OCI-LY1 (cell line): ENCODE measurements around the gene DNAH17.

ENCODE experiments used
- H2AFZ ChIP-seq: fragments of 200-600 bp; sonication (generic), shearing (Covaris generic); 2 replicates; pipeline ENCODE4 v1.6.0; 2014; ENCODE audit warnings: antibody characterized with exemption, mild to moderate bottlenecking, low read length
- H3F3A ChIP-seq: fragments of 200-600 bp; sonication (generic), shearing (Covaris generic); 2 replicates; pipeline ENCODE4 v1.6.0; 2014; ENCODE audit warnings: mild to moderate bottlenecking, antibody characterized with exemption, low read length, moderate library complexity; ENCODE audit not compliant: insufficient read depth
- H3K27ac ChIP-seq: fragments of 200-600 bp; sonication (generic); 2 replicates; pipeline ENCODE4 v1.5.1; 2014; ENCODE audit warnings: low read length, mixed run types, mild to moderate bottlenecking, low read depth; ENCODE audit not compliant: poor library complexity, severe bottlenecking
- H3K27me3 ChIP-seq: fragments of 200-600 bp; sonication (generic); 2 replicates; pipeline ENCODE4 v1.6.0; 2014; ENCODE audit warnings: antibody characterized with exemption, mild to moderate bottlenecking, low read length, moderate library complexity; ENCODE audit not compliant: insufficient read depth
- H3K36me3 ChIP-seq: fragments of 200-600 bp; sonication (generic); 2 replicates; pipeline ENCODE4 v1.6.1; 2014; ENCODE audit warnings: mild to moderate bottlenecking, antibody characterized with exemption, low read length, moderate library complexity, mixed read lengths; ENCODE audit not compliant: insufficient read depth
- H3K4me1 ChIP-seq: fragments of 200-600 bp; sonication (generic); 2 replicates; pipeline ENCODE4 v1.5.1; 2014; ENCODE audit warnings: mild to moderate bottlenecking, low read length, moderate library complexity; ENCODE audit not compliant: insufficient read depth, severe bottlenecking
- H3K4me2 ChIP-seq: fragments of 200-600 bp; sonication (generic), shearing (Covaris generic); 2 replicates; pipeline ENCODE4 v1.6.1; 2014; ENCODE audit warnings: low read length
- H3K4me3 ChIP-seq: fragments of 200-600 bp; sonication (generic); 2 replicates; pipeline ENCODE4 v1.5.1; 2014; ENCODE audit warnings: low read length, low read depth, mild to moderate bottlenecking, mixed read lengths; ENCODE audit not compliant: poor library complexity, severe bottlenecking
- H3K79me2 ChIP-seq: fragments of 200-600 bp; shearing (Covaris generic); 2 replicates; pipeline ENCODE4 v1.6.1; 2016; ENCODE audit warnings: mixed run types, low read length, mixed read lengths; ENCODE audit not compliant: insufficient read depth
- H3K9ac ChIP-seq: fragments of 200-600 bp; sonication (generic), shearing (Covaris generic); 2 replicates; pipeline ENCODE4 v1.6.1; 2014; ENCODE audit warnings: mild to moderate bottlenecking, low read length, mixed read lengths
- H3K9me2 ChIP-seq: fragments of 200-600 bp; sonication (generic), shearing (Covaris generic); 2 replicates; pipeline ENCODE4 v1.6.1; 2014; ENCODE audit warnings: low read depth, mild to moderate bottlenecking, low read length, mixed read lengths
- H3K9me3 ChIP-seq: fragments of 200-600 bp; shearing (Covaris generic); 2 replicates; pipeline ENCODE4 v1.6.1; 2014; ENCODE audit warnings: low read length, mixed read lengths
- H4K20me1 ChIP-seq: fragments of 200-600 bp; sonication (generic), shearing (Covaris generic); 2 replicates; pipeline ENCODE4 v1.6.0; 2016; ENCODE audit warnings: mild to moderate bottlenecking, low read length; ENCODE audit not compliant: insufficient read depth
- CTCF ChIP-seq: fragments of 200-600 bp; sonication (generic), shearing (Covaris generic); IDR thresholded peaks from 2 replicates; pipeline ENCODE4 v1.5.1; 2017; ENCODE audit warnings: mild to moderate bottlenecking, antibody characterized with exemption, low read length, moderate library complexity, mixed read lengths
- EZH2 ChIP-seq: fragments of 200-600 bp; sonication (generic), shearing (Covaris generic); IDR thresholded peaks from 2 replicates; pipeline ENCODE4 v1.8.0; 2017; ENCODE audit warnings: borderline replicate concordance, mixed run types, mild to moderate bottlenecking, antibody characterized with exemption, low read length, moderate library complexity, mixed read lengths

DNAH17 gene

GRCh38 chr17:78428025-78428575, 149.1 kb downstream of the DNAH17 start:
- H2AFZ ChIP-seq: no peak overlapping the region
- H3K9ac ChIP-seq: no peak overlapping the region
- H3K27me3 ChIP-seq: no peaks in the 10 kb centered on the region
- H3K79me2 ChIP-seq: no peaks in the 10 kb centered on the region
- no peaks in the 10 kb centered on the region for H4K20me1 ChIP-seq
- H3K4me2 ChIP-seq: no peak overlapping the region
- no peaks in the 10 kb centered on the region for H3K9me2 ChIP-seq
- TF ChIP-seq EZH2 (no peak), CTCF (no peak)
- H3K27ac ChIP-seq: no peak overlapping the region
- peaks cover 19% of the 10 kb centered on the region for H3K36me3 ChIP-seq
- no peak overlapping the region for H3K4me3 ChIP-seq
- no peaks in the 10 kb centered on the region for H3K4me1 ChIP-seq
- no peaks in the 10 kb centered on the region for H3F3A ChIP-seq
- no peaks in the 10 kb centered on the region for H3K9me3 ChIP-seq

- H3K9me3 ChIP-seq: no peaks in the 10 kb centered on the region
- no peak overlapping the region for H2AFZ ChIP-seq
- no peak overlapping the region for H3K4me2 ChIP-seq
- no peak overlapping the region for H3K4me3 ChIP-seq
- no peaks in the 10 kb centered on the region for H3K27me3 ChIP-seq
- H3K4me1 ChIP-seq: no peaks in the 10 kb centered on the region
- H3K9ac ChIP-seq: no peak overlapping the region
- no peaks in the 10 kb centered on the region for H3K9me2 ChIP-seq
- H3K79me2 ChIP-seq: no peaks in the 10 kb centered on the region
- H3F3A ChIP-seq: no peaks in the 10 kb centered on the region
- TF ChIP-seq CTCF (no peak), EZH2 (no peak)
- no peak overlapping the region for H3K27ac ChIP-seq
- peaks cover 19% of the 10 kb centered on the region for H3K36me3 ChIP-seq
- H4K20me1 ChIP-seq: no peaks in the 10 kb centered on the region
Measured at GRCh38 chr17:78427140-78427539, 150.1 kb downstream of the DNAH17 start.

- no peaks in the 10 kb centered on the region for H3F3A ChIP-seq
- H3K9me2 ChIP-seq: no peaks in the 10 kb centered on the region
- no peak overlapping the region for H3K4me2 ChIP-seq
- no peak overlapping the region for H2AFZ ChIP-seq
- H3K9ac ChIP-seq: no peak overlapping the region
- no peaks in the 10 kb centered on the region for H3K27me3 ChIP-seq
- no peaks in the 10 kb centered on the region for H3K79me2 ChIP-seq
- no peaks in the 10 kb centered on the region for H3K9me3 ChIP-seq
- H4K20me1 ChIP-seq: no peaks in the 10 kb centered on the region
- no peak for TF ChIP-seq CTCF
- TF ChIP-seq EZH2: no peak
- H3K4me3 ChIP-seq: no peak overlapping the region
- peaks cover 19% of the 10 kb centered on the region for H3K36me3 ChIP-seq
- no peaks in the 10 kb centered on the region for H3K4me1 ChIP-seq
- H3K27ac ChIP-seq: no peak overlapping the region
Measured at GRCh38 chr17:78426293-78426879, 150.8 kb downstream of the DNAH17 start.
